GM19043 (cell line): ENCODE measurements around the gene STXBP6.
"Not testable (repeated sequence)": the region's sequence is repeated elsewhere in the genome, so short reads cannot be mapped to it uniquely, and the experiment has no call there.

Source experiments
- ATAC-seq: cut with Tn5 transposase; IDR thresholded peaks from one replicate; pipeline ENCODE4 v1.9.1; 2021; ENCODE audit warnings: low read depth; ENCODE audit not compliant: unreplicated experiment

The STXBP6 gene

GRCh38 chr14:24777678-24778077 lies 272.3 kb downstream of the STXBP6 start:
- ATAC-seq, result no peak

GRCh38 chr14:24775950-24776349 lies 274.0 kb downstream of the STXBP6 start:
- ATAC-seq, result no peak

- no peak for ATAC-seq
Measured at GRCh38 chr14:24774187-24774915, 275.6 kb downstream of the STXBP6 start.

- ATAC-seq, result not testable (repeated sequence)
Measured at GRCh38 chr14:24773564-24773963, 276.4 kb downstream of the STXBP6 start.

- no peak for ATAC-seq
Measured at GRCh38 chr14:24766434-24766833, 283.5 kb downstream of the STXBP6 start.

- no peak for ATAC-seq
Measured at GRCh38 chr14:24761141-24761540, 288.8 kb downstream of the STXBP6 start.
